ENCODE data around the gene HSH2D. TPM values are rescaled to one million over a fixed set of nuclear protein-coding genes. Genes with fewer than 3 reads are reported as not detected.
A peak's percentile ranks its signal among the peaks of the same experiment; 100 is the strongest.

The HSH2D gene
- total and polyA plus RNA-seq, 10 of the 15 experiments (the other 5 are each of a cell fraction or from before 2014, with no cell fraction given): 22.0 to 145 (median 89.3) TPM

DNA sequence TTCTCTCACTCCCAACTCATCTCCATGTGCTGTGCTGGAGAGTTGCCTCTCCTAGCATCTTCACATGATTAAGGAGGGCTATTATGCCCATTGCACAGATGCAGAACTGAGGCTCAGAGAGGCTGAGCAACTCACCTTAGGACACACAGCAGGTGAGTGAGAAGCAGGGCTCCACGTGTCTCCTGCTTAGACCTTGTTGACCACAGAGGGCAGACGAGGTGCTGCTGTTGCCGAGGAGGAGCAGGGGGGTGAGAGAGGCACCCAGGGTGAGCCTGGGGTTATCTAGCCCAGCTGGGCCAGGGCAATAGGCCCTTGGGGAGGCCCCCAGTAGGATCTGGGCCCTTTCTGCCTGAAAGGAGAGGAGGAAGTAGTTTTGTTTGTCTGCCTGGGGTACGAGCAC, 2.4 kb upstream of the HSH2D start (continued):
- TF ChIP-seq, protein P1, sequence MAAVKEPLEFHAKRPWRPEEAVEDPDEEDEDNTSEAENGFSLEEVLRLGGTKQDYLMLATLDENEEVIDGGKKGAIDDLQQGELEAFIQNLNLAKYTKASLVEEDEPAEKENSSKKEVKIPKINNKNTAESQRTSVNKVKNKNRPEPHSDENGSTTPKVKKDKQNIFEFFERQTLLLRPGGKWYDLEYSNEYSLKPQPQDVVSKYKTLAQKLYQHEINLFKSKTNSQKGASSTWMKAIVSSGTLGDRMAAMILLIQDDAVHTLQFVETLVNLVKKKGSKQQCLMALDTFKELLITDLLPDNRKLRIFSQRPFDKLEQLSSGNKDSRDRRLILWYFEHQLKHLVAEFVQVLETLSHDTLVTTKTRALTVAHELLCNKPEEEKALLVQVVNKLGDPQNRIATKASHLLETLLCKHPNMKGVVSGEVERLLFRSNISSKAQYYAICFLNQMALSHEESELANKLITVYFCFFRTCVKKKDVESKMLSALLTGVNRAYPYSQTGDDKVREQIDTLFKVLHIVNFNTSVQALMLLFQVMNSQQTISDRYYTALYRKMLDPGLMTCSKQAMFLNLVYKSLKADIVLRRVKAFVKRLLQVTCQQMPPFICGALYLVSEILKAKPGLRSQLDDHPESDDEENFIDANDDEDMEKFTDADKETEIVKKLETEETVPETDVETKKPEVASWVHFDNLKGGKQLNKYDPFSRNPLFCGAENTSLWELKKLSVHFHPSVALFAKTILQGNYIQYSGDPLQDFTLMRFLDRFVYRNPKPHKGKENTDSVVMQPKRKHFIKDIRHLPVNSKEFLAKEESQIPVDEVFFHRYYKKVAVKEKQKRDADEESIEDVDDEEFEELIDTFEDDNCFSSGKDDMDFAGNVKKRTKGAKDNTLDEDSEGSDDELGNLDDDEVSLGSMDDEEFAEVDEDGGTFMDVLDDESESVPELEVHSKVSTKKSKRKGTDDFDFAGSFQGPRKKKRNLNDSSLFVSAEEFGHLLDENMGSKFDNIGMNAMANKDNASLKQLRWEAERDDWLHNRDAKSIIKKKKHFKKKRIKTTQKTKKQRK (IDR thresholded peaks at IDR 0.05; ENCODE audit: low read depth, low read length): no peak
- TF ChIP-seq POLR2AphosphoS5 (IDR thresholded peaks at IDR 0.05; ENCODE audit: low read length) (no peak), GATAD2B (conservative IDR thresholded peaks at IDR 0.05; ENCODE audit: low read depth) (no peak), RAD21 (IDR thresholded peaks at IDR 0.05; ENCODE audit: insufficient read depth, low read depth, low read length) (peak; percentile 31; the same call in 1 of the 2 replicates), ASH2L (IDR thresholded peaks at IDR 0.05; ENCODE audit: borderline replicate concordance, low read depth) (no peak), SREBF1 (IDR thresholded peaks at IDR 0.05; ENCODE audit: low read length) (no peak), YBX1 (IDR thresholded peaks at IDR 0.05) (no peak), SPI1 (IDR thresholded peaks at IDR 0.05; ENCODE audit: borderline replicate concordance, insufficient read depth, low read depth, low read length) (no peak; the same call in 1 of the 2 replicates), FOS (IDR thresholded peaks at IDR 0.05; ENCODE audit: borderline replicate concordance, extremely low read depth, insufficient read length) (no peak), CHD4 (IDR thresholded peaks at IDR 0.05) (peak; percentile 66), CHD2 (IDR thresholded peaks at IDR 0.05; ENCODE audit: borderline replicate concordance, low read depth, low read length) (no peak), RCOR1 (conservative IDR thresholded peaks at IDR 0.05; ENCODE audit: low read depth, low read length) (no peak), CREM (IDR thresholded peaks at IDR 0.05; ENCODE audit: low read depth) (peak; percentile 55; the same call in 1 of the 2 replicates), SREBF2 (IDR thresholded peaks at IDR 0.05; ENCODE audit: low read length) (no peak), POU2F2 (IDR thresholded peaks at IDR 0.05; ENCODE audit: borderline replicate concordance, low read depth, low read length) (peak; percentile 35; the same call in 1 of the 3 replicates), NRF1 (conservative IDR thresholded peaks at IDR 0.05; ENCODE audit: low read depth, low read length) (no peak), MYB (IDR thresholded peaks at IDR 0.05; ENCODE audit: borderline replicate concordance, low read depth, low read length) (no peak)
- TF ChIP-seq, protein P2, sequence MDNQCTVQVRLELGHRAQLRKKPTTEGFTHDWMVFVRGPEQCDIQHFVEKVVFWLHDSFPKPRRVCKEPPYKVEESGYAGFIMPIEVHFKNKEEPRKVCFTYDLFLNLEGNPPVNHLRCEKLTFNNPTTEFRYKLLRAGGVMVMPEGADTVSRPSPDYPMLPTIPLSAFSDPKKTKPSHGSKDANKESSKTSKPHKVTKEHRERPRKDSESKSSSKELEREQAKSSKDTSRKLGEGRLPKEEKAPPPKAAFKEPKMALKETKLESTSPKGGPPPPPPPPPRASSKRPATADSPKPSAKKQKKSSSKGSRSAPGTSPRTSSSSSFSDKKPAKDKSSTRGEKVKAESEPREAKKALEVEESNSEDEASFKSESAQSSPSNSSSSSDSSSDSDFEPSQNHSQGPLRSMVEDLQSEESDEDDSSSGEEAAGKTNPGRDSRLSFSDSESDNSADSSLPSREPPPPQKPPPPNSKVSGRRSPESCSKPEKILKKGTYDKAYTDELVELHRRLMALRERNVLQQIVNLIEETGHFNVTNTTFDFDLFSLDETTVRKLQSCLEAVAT (IDR thresholded peaks at IDR 0.05): no peak
- TF ChIP-seq, protein P3, sequence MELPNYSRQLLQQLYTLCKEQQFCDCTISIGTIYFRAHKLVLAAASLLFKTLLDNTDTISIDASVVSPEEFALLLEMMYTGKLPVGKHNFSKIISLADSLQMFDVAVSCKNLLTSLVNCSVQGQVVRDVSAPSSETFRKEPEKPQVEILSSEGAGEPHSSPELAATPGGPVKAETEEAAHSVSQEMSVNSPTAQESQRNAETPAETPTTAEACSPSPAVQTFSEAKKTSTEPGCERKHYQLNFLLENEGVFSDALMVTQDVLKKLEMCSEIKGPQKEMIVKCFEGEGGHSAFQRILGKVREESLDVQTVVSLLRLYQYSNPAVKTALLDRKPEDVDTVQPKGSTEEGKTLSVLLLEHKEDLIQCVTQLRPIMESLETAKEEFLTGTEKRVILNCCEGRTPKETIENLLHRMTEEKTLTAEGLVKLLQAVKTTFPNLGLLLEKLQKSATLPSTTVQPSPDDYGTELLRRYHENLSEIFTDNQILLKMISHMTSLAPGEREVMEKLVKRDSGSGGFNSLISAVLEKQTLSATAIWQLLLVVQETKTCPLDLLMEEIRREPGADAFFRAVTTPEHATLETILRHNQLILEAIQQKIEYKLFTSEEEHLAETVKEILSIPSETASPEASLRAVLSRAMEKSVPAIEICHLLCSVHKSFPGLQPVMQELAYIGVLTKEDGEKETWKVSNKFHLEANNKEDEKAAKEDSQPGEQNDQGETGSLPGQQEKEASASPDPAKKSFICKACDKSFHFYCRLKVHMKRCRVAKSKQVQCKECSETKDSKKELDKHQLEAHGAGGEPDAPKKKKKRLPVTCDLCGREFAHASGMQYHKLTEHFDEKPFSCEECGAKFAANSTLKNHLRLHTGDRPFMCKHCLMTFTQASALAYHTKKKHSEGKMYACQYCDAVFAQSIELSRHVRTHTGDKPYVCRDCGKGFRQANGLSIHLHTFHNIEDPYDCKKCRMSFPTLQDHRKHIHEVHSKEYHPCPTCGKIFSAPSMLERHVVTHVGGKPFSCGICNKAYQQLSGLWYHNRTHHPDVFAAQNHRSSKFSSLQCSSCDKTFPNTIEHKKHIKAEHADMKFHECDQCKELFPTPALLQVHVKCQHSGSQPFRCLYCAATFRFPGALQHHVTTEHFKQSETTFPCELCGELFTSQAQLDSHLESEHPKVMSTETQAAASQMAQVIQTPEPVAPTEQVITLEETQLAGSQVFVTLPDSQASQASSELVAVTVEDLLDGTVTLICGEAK (IDR thresholded peaks at IDR 0.05; ENCODE audit: borderline replicate concordance): no peak
- TF ChIP-seq, protein P4, sequence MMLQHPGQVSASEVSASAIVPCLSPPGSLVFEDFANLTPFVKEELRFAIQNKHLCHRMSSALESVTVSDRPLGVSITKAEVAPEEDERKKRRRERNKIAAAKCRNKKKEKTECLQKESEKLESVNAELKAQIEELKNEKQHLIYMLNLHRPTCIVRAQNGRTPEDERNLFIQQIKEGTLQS (IDR thresholded peaks at IDR 0.05; ENCODE audit: borderline replicate concordance, extremely low read depth, low read depth, low read length): no peak
- TF ChIP-seq, protein P5, sequence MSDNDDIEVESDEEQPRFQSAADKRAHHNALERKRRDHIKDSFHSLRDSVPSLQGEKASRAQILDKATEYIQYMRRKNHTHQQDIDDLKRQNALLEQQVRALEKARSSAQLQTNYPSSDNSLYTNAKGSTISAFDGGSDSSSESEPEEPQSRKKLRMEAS (IDR thresholded peaks at IDR 0.05; ENCODE audit: low read depth, low read length): no peak
